GM23248 (cell line): Measurements from ENCODE around the gene ZNHIT1. TPM values are rescaled to one million over a fixed set of nuclear protein-coding genes. Genes with fewer than 3 reads are reported as not detected.

Experiments
- DNase-seq: peaks from one replicate; pipeline ENCODE4 v3.0.0-alpha.2; 2015
- H2AFZ ChIP-seq: fragments of 200-600 bp; sonication (generic); 2 replicates; pipeline ENCODE4 v1.6.1; 2016; ENCODE audit warnings: antibody characterized with exemption
- H3F3A ChIP-seq: fragments of 200-600 bp; sonication (generic); 2 replicates; pipeline ENCODE4 v1.6.1; 2016; ENCODE audit warnings: mild to moderate bottlenecking, antibody characterized with exemption, mixed run types; ENCODE audit not compliant: insufficient read depth
- H3K27ac ChIP-seq: fragments of 200-600 bp; sonication (generic); 2 replicates; pipeline ENCODE4 v1.5.1; 2016; ENCODE audit warnings: mild to moderate bottlenecking
- H3K27me3 ChIP-seq: fragments of 200-600 bp; sonication (generic); replicated peaks from 2 replicates; pipeline ENCODE4 v1.6.1; 2016; ENCODE audit warnings: mild to moderate bottlenecking; ENCODE audit not compliant: insufficient read depth
- H3K36me3 ChIP-seq: fragments of 200-600 bp; sonication (generic); 2 replicates; pipeline ENCODE4 v1.6.1; 2016; ENCODE audit warnings: low read depth, mild to moderate bottlenecking
- H3K4me1 ChIP-seq: fragments of 200-600 bp; sonication (generic); 2 replicates; pipeline ENCODE4 v1.6.1; 2016; ENCODE audit warnings: mild to moderate bottlenecking; ENCODE audit not compliant: insufficient read depth
- H3K4me2 ChIP-seq: fragments of 200-600 bp; sonication (generic); one replicate; pipeline ENCODE4 v1.6.1; 2016; ENCODE audit warnings: mild to moderate bottlenecking; ENCODE audit not compliant: unreplicated experiment
- H3K4me3 ChIP-seq: fragments of 200-600 bp; sonication (generic); 2 replicates; pipeline ENCODE4 v1.5.1; 2016; ENCODE audit warnings: mild to moderate bottlenecking
- H3K79me2 ChIP-seq: fragments of 200-600 bp; sonication (generic); 2 replicates; pipeline ENCODE4 v1.6.1; 2016; ENCODE audit warnings: mild to moderate bottlenecking; ENCODE audit not compliant: insufficient read depth
- H3K9ac ChIP-seq: fragments of 200-600 bp; sonication (generic); 2 replicates; pipeline ENCODE4 v1.6.1; 2016; ENCODE audit warnings: mild to moderate bottlenecking
- H3K9me2 ChIP-seq: fragments of 200-600 bp; sonication (generic); 2 replicates; pipeline ENCODE4 v1.6.1; 2016; ENCODE audit warnings: mixed run types, mild to moderate bottlenecking, moderate library complexity; ENCODE audit not compliant: insufficient read depth
- H3K9me3 ChIP-seq: fragments of 200-600 bp; sonication (generic); one replicate; pipeline ENCODE4 v1.6.1; 2017; ENCODE audit warnings: low read depth
- H4K20me1 ChIP-seq: fragments of 200-600 bp; sonication (generic); 2 replicates; pipeline ENCODE4 v1.6.0; 2016; ENCODE audit not compliant: insufficient read depth
- EZH2 ChIP-seq: fragments of 200-600 bp; sonication (generic); IDR thresholded peaks from 2 replicates; pipeline ENCODE4 v1.6.1; 2018; ENCODE audit warnings: antibody characterized with exemption, mild to moderate bottlenecking; ENCODE audit not compliant: insufficient read depth, poor library complexity, severe bottlenecking
- EZH2phosphoT487 ChIP-seq: fragments of 200-600 bp; sonication (generic); IDR thresholded peaks from 2 replicates; pipeline ENCODE4 v1.6.1; 2018; ENCODE audit warnings: antibody characterized with exemption, moderate library complexity, mild to moderate bottlenecking, low read depth; ENCODE audit not compliant: insufficient read depth
- WGBS, 2 experiments: methylation state at CpG; one replicate each; pipeline ENCODE4 v1.1.6; 2015 to 2017; ENCODE audit warnings: low lambda C conversion rate in 2 of 2, low coverage in 1 of 2; ENCODE audit errors: missing lambda C conversion rate in 2 of 2; 5-methylcytosine and 5-hydroxymethylcytosine counted together
- in situ Hi-C: fragments of 300-500 bp; cut with MboI; formaldehyde crosslinking; loops from 2 replicates; pipeline ENCODE4 v1.15.0; 2020
- polyA plus RNA-seq: library from polyadenylated mRNA; unstranded; fragments of >200 nt; fragmentation: Nextera tagmentation; extraction: Ambion mirVana; gene quantifications from 2 replicates; pipeline ENCODE4 v1.2.1, GENCODE V29; 2016
- total RNA-seq: library from RNA; depleted of rRNA; stranded (reverse); fragments of >200 nt; shearing (Covaris generic); gene quantifications from 2 replicates; pipeline ENCODE4 v1.2.3, GENCODE V29; 2014

ZNHIT1 gene
- total and polyA plus RNA-seq, 2 experiments from 2014 or later: 98.0 to 119 TPM

DNA sequence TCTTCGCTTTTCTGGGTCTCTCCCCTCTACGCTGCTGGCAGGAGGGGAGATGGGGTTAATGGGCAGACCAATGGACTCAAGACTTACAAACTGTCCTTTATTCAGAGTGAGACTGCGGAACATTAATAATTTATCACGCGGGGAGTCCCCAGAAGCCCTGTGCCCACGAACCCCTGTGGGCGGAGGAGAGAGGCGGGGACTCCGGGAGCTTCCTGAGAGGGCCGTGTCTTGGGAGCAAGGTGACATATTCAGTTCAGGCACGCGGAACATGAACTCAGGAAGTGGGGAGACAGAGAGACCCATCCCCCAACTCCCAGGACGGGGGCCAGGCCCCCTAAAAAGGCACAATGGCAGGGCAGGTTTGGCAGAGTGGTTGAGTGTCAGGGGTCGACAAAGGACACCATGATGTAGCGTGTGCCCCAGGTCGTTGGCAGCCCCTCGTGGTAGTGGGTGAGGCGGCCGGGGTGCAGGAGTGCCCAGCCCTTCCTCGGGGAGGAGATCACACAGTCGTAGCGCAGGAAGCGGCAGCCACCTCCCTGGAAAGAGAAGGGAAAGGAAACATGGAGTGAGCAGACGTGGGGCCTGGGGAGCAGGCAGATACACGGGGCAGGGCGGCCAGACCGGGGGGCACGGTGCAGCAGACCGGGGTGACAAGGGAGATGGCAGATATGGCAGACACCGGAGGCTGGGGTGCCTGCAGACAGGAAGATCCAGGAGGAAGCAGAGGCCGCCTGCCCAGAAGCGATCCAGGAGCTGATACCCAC lies 11.9 kb upstream of the ZNHIT1 start:
- Histone ChIP-seq H3K79me2 (no peaks in the 10 kb centered on the region), H3K4me2 (no peak overlapping the region), H3K4me3 (no peak overlapping the region), H3K9me2 (no peaks in the 10 kb centered on the region), H3K9ac (no peak overlapping the region), H3K27me3 (peaks cover 17% of the 10 kb centered on the region; the same call in 1 of the 2 replicates), H4K20me1 (no peaks in the 10 kb centered on the region), H3K4me1 (no peaks in the 10 kb centered on the region), H3F3A (peaks cover 6% of the 10 kb centered on the region; the same call in 1 of the 2 replicates), H2AFZ (no peak overlapping the region), H3K27ac (no peak overlapping the region), H3K9me3 (no peaks in the 10 kb centered on the region), H3K36me3 (no peaks in the 10 kb centered on the region; the same call in 1 of the 2 replicates)
- TF ChIP-seq EZH2phosphoT487 (no peak), EZH2 (no peak)
- in situ Hi-C loops: no loop called here
- DNase-seq: no peak
- 87 to 88% methylated on average over 28 to 32 of the region's 32 CpGs for WGBS, 2 experiments

DNA sequence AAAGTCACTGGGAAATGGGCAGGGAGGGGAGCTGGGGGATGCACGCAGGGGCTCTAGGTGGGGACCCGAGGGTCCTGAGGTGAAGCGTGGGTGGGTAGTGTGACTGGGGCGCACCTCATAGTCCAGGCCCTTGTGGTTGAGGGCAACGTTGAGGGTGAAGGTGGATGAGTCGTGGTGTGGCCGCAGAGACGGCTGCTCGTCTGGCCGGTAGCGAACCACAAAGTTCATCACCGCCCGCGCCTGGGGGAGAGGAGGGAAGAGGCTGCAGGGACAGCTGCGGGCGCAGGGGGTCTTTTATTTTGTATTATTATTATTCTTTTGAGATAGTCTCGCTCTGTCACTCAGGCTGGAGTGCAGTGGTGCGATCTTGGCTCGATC lies 11.3 kb upstream of the ZNHIT1 start:
- TF ChIP-seq EZH2phosphoT487: no peak
- no peak for TF ChIP-seq EZH2
- Histone ChIP-seq H3K4me3 (no peak overlapping the region), H3K4me1 (no peaks in the 10 kb centered on the region), H2AFZ (no peak overlapping the region), H3K9me3 (no peaks in the 10 kb centered on the region), H3K36me3 (no peaks in the 10 kb centered on the region; the same call in 1 of the 2 replicates), H3K27me3 (peaks cover 12% of the 10 kb centered on the region; the same call in 1 of the 2 replicates), H3K9ac (no peak overlapping the region), H3K79me2 (no peaks in the 10 kb centered on the region), H3K27ac (no peak overlapping the region), H3F3A (peaks cover 6% of the 10 kb centered on the region; the same call in 1 of the 2 replicates), H3K4me2 (no peak overlapping the region), H3K9me2 (no peaks in the 10 kb centered on the region), H4K20me1 (no peaks in the 10 kb centered on the region)
- in situ Hi-C loops: no loop called here
- WGBS, 2 experiments: 80 to 83% methylated on average over 17 to 19 of the region's 19 CpGs
- no peak for DNase-seq

DNA sequence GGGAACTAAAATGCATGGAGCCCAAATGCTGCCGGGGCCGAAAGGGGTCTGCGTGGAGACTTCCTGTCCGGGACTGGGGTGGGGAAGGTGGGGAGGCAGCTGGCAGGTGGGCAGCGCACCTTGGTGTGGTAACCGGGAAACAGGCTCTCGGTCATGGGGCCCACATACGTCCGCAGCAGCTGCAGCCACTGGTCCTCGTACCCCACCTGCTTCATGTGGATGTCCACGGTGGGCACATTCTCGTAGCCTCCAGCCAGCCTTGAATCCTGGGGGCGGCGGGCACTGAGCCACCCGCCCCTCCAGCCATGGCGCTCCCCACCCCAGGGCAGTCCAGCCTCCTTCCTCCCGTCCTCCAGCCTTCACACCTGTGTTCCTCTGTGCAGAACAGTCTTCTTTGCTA lies 10.5 kb upstream of the ZNHIT1 start:
- no peak overlapping the region for H3K4me3 ChIP-seq
- H3K36me3 ChIP-seq: no peaks in the 10 kb centered on the region; the same call in 1 of the 2 replicates
- no peaks in the 10 kb centered on the region for H3K79me2 ChIP-seq
- 95 to 98% methylated on average over 15 to 16 of the region's 17 CpGs for WGBS, 2 experiments
- H3K9me3 ChIP-seq: no peaks in the 10 kb centered on the region
- in situ Hi-C loops: no loop called here
- no peaks in the 10 kb centered on the region for H3K9me2 ChIP-seq
- no peak for DNase-seq
- peaks cover 6% of the 10 kb centered on the region; the same call in 1 of the 2 replicates for H3F3A ChIP-seq
- H3K27ac ChIP-seq: no peak overlapping the region
- no peak overlapping the region for H3K9ac ChIP-seq
- no peak overlapping the region for H3K4me2 ChIP-seq
- H2AFZ ChIP-seq: no peak overlapping the region
- peaks cover 3% of the 10 kb centered on the region; the same call in 1 of the 2 replicates for H3K27me3 ChIP-seq
- no peaks in the 10 kb centered on the region for H3K4me1 ChIP-seq
- H4K20me1 ChIP-seq: no peaks in the 10 kb centered on the region
- TF ChIP-seq EZH2 (no peak), EZH2phosphoT487 (no peak)

DNA sequence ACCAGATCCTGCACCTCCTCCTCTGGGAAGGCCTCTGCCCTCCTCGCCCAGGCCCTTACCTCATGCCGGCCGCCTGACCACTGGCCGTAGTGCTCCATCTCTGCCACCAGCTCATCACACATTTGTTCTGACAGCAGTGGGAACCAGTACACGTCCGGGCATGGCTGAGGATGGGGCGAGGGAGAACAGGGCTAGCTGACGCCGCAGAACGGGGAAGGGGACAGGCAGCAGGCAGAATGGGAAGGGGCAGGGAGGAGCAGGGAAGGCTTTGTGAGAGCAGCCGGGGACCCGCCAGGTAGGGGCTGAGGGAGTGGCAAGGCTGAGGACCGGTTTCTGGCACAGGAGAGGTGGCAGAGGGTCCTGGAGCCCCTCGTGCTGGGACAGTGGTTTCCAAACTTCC lies 9.2 kb upstream of the ZNHIT1 start:
- no peak overlapping the region for H3K4me2 ChIP-seq
- no peak overlapping the region for H3K27ac ChIP-seq
- no peaks in the 10 kb centered on the region for H4K20me1 ChIP-seq
- H2AFZ ChIP-seq: no peak overlapping the region
- TF ChIP-seq EZH2 (no peak), EZH2phosphoT487 (no peak)
- H3K9ac ChIP-seq: no peak overlapping the region
- peaks cover 4% of the 10 kb centered on the region; the same call in 1 of the 2 replicates for H3K36me3 ChIP-seq
- 93 to 94% methylated on average over 14 of the region's 14 CpGs for WGBS, 2 experiments
- no peak for DNase-seq
- H3K9me2 ChIP-seq: no peaks in the 10 kb centered on the region
- H3K79me2 ChIP-seq: peaks cover 2% of the 10 kb centered on the region
- peaks cover 6% of the 10 kb centered on the region; the same call in 1 of the 2 replicates for H3F3A ChIP-seq
- in situ Hi-C loops: no loop called here
- no peaks in the 10 kb centered on the region for H3K4me1 ChIP-seq
- H3K4me3 ChIP-seq: no peak overlapping the region
- no peaks in the 10 kb centered on the region for H3K9me3 ChIP-seq
- H3K27me3 ChIP-seq: no peaks in the 10 kb centered on the region
